Measurements from ENCODE around the gene MRPS18A.
"Not testable (repeated sequence)": the region's sequence is repeated elsewhere in the genome, so short reads cannot be mapped to it uniquely, and the experiment has no call there.

The MRPS18A gene

GRCh38 chr6:43635387-43636307, 51.9 kb downstream of the MRPS18A start, which contains the start of gene MAD2L1BP:
Gene MAD2L1BP, plus strand, starts transcription at chr6:43635840. Its CDS starts 36 bp downstream, at chr6:43635876.
- DNase-seq (ENCODE audit: low read depth in 2 of 2) = peak; percentile 69 to 85

DNA sequence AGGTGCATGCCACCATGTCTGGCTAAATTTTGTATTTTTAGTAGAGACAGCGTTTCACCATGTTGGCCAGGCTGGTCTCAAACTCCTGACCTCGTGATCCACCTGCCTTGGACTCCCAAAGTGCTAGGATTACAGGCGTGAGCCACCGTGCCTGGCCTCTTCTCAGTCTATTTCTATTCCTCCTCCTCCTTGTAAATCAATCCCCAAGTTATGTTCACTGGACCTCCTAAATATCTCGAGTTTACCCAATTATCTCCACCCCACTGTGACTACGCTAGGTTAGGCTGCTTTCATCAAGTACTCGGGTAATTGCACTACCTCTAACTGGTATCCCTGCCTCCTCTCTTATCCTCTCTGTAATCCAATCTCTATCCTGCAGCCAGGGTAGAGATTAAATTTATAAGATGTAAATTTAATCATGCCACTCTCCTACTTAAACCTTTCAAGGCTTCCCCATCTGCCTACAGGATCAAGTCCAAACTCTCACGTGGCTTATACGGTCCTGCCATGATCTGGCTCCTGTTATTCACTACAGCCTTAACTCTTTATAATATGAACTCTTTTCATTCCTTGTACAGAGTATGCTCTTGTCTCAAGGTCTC, 52.8 kb downstream of the MRPS18A start:
- no peak for DNase-seq (ENCODE audit: low read depth in 2 of 2)

DNA sequence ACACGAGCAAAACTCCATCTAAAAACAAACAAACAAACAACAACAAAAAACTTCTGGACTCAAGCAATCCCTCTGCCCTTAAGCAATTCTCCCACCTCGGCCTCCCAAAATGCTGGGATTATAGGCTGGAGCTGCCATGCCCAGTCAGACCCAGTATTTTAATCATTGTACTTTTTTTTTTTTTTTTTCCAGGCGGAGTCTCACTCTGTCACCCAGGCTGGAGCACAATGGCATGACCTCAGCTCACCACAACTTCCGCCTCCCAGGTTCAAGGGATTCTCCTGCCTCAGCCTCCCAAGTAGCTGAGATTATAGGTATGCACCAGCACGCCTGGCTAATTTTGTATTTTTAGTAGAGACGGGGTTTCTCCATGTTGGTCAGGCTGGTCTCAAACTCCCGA, 54.6 kb downstream of the MRPS18A start:
- DNase-seq (ENCODE audit: low read depth in 2 of 2) = not testable (repeated sequence)

DNA sequence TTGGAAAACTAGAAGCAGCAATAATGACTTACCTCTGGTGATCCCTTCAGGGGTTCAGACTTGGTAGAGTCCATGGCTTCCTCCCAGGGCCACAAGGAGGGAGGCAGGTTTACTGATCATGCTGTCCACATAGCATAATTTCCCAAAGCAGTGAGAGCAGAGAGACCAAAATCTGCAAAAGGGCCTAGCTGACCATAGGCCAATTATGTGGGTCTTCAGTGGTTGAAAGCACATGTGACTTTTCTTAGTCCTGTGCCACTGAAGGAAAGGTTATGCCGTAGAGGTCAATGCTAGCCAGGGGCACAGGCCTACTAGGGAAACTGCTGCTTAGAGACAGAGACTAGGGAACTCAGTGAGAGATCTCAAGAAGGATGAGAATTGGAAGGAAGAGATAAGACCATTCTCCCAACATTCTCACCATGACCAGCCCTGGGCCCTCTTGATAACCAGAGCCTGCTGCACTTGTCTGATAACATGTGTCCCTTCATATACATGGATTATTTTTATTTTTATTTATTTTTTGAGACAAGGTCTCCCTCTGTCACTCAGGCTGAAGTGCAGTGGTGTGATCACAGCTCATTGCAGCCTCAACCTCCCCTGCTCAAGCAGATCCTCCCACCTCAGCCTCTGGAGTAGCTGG, 56.5 kb downstream of the MRPS18A start:
- DNase-seq (ENCODE audit: low read depth in 2 of 2) = no peak

- DNase-seq (ENCODE audit: low read depth in 2 of 2) = peak; percentile 84 to 88
Measured at GRCh38 chr6:43629505-43630300, 57.9 kb downstream of the MRPS18A start.

DNA sequence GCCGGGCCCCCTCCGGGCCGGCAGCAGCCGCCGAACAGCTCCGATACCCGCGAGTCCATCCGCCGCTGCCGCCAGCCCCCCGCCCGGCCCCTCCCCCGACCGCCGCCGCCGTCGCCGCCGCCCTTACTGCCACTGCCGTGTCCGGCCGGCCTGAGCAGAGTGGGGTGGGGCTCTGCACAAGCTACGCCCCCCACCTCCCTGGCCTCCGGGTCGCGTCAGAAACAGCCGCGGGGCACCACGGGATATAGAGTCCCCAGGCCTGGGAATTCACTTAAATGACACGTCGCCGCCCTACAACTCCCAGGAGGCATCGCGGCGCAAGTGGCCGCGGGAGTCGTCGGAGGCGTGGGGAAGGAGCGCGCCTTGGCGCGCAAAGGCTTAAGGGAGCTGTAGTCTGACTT, 58.5 kb downstream of the MRPS18A start, which contains the start of gene GTPBP2:
TSS of gene GTPBP2 (minus strand) at position 161 of the 401 bp plus-strand sequence. CDS start at position 59, 102 bp downstream.
- peak; percentile 96 to 97 for DNase-seq (ENCODE audit: low read depth in 2 of 2)

DNA sequence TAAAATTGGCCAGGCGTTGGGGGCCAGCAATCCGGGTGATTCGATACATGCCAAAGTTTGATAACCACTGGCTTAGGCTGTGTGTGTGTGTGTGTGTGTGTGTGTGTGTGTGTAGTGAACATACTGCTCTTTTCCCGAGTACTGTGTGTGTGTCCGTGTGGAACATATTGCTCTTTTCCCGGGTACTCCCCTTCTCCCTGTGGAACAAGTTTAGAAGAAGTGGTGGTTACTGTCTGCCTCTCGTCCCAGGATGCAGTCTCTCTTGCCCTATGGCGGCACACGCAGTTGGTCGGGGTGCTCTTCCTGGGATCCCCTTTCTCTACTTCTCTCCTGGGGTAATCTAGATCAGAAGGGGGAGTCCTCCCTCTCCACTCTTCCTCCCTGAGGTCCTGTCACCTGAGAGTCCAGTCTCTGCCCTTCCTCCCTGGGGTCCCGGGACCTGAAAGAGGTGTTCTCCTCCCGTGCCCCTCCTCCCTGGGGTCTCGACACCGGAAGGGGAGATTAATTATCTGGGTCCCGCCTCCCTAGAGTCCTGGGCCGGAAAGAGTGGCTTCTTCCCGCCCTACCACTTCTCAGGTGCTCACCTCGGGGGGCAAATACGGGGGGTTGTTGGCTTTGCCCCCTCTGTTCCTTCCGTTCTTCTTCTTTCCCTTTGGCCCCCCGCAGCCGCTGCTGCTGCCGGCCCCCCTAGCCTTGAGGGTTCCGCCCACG, 59.0 kb downstream of the MRPS18A start:
- peak; percentile 25 to 34 for DNase-seq (ENCODE audit: low read depth in 2 of 2)

DNA sequence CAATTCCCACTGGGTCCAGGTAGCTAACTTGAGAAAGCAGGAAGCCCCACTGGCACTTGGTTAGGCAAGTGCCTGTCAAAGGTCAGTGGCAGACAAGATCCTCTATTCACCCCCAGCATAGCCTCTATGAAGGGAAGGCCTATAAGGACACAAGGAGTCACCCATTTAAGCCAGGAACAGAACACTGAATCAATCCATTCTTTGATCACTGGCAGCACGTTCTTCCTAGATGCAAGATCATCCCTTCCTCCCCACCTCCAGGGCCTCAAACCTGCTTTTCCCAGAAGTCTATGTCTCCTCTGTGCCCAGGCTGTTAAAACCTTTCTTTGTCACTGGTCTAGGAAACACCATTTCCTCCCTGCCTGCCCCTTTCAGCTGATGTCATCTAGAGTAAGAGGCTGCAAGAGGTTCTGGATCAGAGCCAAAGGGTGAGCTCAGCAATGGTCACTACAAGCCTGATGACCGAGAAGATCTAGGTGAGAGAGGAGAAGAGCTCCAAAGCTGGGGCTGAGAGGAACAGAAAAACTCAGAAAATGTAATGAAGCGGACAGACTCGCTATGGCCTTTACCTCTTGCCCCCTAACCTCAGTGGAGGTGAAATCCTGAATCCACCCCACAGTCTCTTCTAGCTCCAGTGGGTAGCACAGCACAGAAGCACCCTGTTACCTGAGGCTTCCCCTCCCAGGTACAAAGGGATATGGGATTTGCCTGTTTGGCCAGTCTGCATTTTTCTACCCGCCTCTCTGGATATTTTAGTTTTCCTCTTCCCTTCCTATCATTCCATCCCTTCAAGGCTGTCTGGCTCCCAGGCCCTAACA, 60.4 kb downstream of the MRPS18A start:
- DNase-seq (ENCODE audit: low read depth in 2 of 2) = no peak

DNA sequence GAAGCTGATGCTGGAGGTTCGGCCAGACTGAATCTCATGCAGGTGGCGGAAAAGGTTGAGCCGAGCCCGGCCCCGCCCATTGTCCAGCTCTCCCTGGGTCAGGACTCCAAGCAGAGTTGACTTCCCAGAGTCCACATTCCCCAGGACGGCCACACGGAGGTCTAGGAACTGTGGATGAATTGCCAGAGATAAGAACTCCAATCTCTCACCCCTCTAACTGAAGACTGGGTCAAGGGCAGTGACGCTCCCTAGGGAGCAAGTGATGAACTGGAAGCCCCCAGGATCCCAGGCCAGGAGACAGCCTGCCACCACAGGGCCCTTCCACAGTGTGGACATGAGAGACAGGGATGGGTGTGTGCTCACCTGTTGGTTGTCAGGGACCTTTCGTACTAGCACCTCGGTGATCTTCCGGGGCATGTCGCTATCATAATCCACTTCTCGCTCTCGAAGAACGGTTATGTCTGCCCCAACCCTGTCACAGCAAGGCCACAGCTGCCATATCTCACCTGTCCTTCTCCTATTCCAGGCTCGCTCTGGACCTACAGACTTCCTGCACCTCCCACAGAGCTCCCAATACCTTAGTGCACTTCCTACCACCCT, 62.1 kb downstream of the MRPS18A start:
- no peak for DNase-seq (ENCODE audit: low read depth in 2 of 2)

- no peak for DNase-seq (ENCODE audit: low read depth in 2 of 2)
Measured at GRCh38 chr6:43624786-43625288, 62.8 kb downstream of the MRPS18A start.

GRCh38 chr6:43623880-43624785, 63.5 kb downstream of the MRPS18A start:
- no peak for DNase-seq (ENCODE audit: low read depth in 2 of 2)

- no peak for DNase-seq (ENCODE audit: low read depth in 2 of 2)
Measured at GRCh38 chr6:43622541-43622940, 65.0 kb downstream of the MRPS18A start.

GRCh38 chr6:43621836-43622180, 65.8 kb downstream of the MRPS18A start:
- DNase-seq (ENCODE audit: low read depth in 2 of 2) = no peak

All from stimulated activated CD4-positive, alpha-beta T cell treated with anti-CD3 and anti-CD28 coated beads, Interleukin-15, amount 100 ng/mL, for 48 hours (primary cell).